Liver (tissue), 9 donors: ENCODE data around the gene TTLL5. TPM values are rescaled to one million over a fixed set of nuclear protein-coding genes. Genes with fewer than 3 reads are reported as not detected.
A peak's percentile ranks its signal among the peaks of the same experiment; 100 is the strongest.

Experiments
- DNase-seq: peaks from one replicate; pipeline ENCODE4 v3.0.0-alpha.2; 2017; ENCODE audit warnings: low spot score
- H3K27ac ChIP-seq, 2 donors: one replicate each; pipeline ENCODE4 v1.7.0; 2013; ENCODE audit warnings: inconsistent platforms in 2 of 2, low read length in 2 of 2, control low read depth in 1 of 2, low read depth in 1 of 2, mild to moderate bottlenecking in 1 of 2
- H3K27me3 ChIP-seq, 4 donors: one replicate each; pipeline versions ENCODE4 v1.6.1 to v1.7.0; 2013; ENCODE audit warnings: low read length in 3 of 4, inconsistent platforms in 1 of 4, mild to moderate bottlenecking in 1 of 4, moderate library complexity in 1 of 4; ENCODE audit not compliant: control insufficient read depth in 4 of 4, insufficient read depth in 4 of 4
- H3K36me3 ChIP-seq, 4 donors: one replicate each; pipeline versions ENCODE4 v1.6.1 to v1.7.0; 2013; ENCODE audit warnings: low read length in 3 of 4, mild to moderate bottlenecking in 3 of 4, low read depth in 1 of 4, moderate library complexity in 1 of 4; ENCODE audit not compliant: control insufficient read depth in 4 of 4, insufficient read depth in 3 of 4
- H3K4me1 ChIP-seq, 4 donors: one replicate each; pipeline versions ENCODE4 v1.6.1 to v1.7.0; 2013; ENCODE audit warnings: low read length in 3 of 4, mild to moderate bottlenecking in 3 of 4, moderate library complexity in 1 of 4; ENCODE audit not compliant: control insufficient read depth in 4 of 4, insufficient read depth in 4 of 4
- H3K4me3 ChIP-seq, 3 donors: one replicate each; pipeline versions ENCODE4 v1.6.1 to v1.7.0; 2013; ENCODE audit warnings: low read length in 3 of 3, control low read depth in 1 of 3, low read depth in 1 of 3, mild to moderate bottlenecking in 1 of 3
- H3K9ac ChIP-seq, 2 donors: one replicate each; pipeline ENCODE4 v1.7.0; 2013; ENCODE audit warnings: low read length in 2 of 2, mild to moderate bottlenecking in 2 of 2, moderate library complexity in 2 of 2, control low read depth in 1 of 2, low read depth in 1 of 2
- H3K9me3 ChIP-seq, 4 donors: one replicate each; pipeline versions ENCODE4 v1.6.1 to v1.7.0; 2013; ENCODE audit warnings: low read length in 3 of 4; ENCODE audit not compliant: control insufficient read depth in 4 of 4
- EGR1 ChIP-seq, 2 donors: IDR thresholded peaks; 2 replicates each; pipeline ENCODE4 v1.6.1; 2016 to 2018; ENCODE audit warnings: antibody characterized with exemption in 2 of 2, low read depth in 2 of 2
- FOXA1 ChIP-seq: IDR thresholded peaks from 2 replicates; pipeline ENCODE4 v1.6.1; 2016; ENCODE audit warnings: antibody characterized with exemption
- GABPA ChIP-seq, 2 donors: IDR thresholded peaks in 1 of 2; conservative IDR thresholded peaks in 1 of 2; 2 replicates each; pipeline ENCODE4 v1.6.1; 2016; ENCODE audit warnings: antibody characterized with exemption in 2 of 2, mild to moderate bottlenecking in 1 of 2, moderate library complexity in 1 of 2
- JUND ChIP-seq, 2 donors: IDR thresholded peaks; 2 replicates each; pipeline ENCODE4 v1.6.1; 2016; ENCODE audit warnings: antibody characterized with exemption in 2 of 2
- NR2F2 ChIP-seq: IDR thresholded peaks from 2 replicates; pipeline ENCODE4 v1.6.1; 2016; ENCODE audit warnings: antibody characterized with exemption
- RAD21 ChIP-seq, 2 donors: IDR thresholded peaks; 2 replicates each; pipeline ENCODE4 v1.6.1; 2016; ENCODE audit warnings: antibody characterized with exemption in 2 of 2, mild to moderate bottlenecking in 2 of 2
- SP1 ChIP-seq: IDR thresholded peaks from 2 replicates; pipeline ENCODE4 v1.6.1; 2018; ENCODE audit warnings: antibody characterized with exemption, mild to moderate bottlenecking
- TAF1 ChIP-seq: conservative IDR thresholded peaks from 2 replicates; pipeline ENCODE4 v1.6.1; 2016; ENCODE audit warnings: antibody characterized with exemption, mild to moderate bottlenecking
- YY1 ChIP-seq: IDR thresholded peaks from 2 replicates; pipeline ENCODE4 v1.6.1; 2016; ENCODE audit warnings: antibody characterized with exemption, mild to moderate bottlenecking
- WGBS: extraction: QIAGEN DNeasy Blood & Tissue Kit; methylation state at CpG from one replicate; pipeline ENCODE4 v1.1.7; 2013; 5-methylcytosine and 5-hydroxymethylcytosine counted together
- polyA plus RNA-seq, 2 donors: library from polyadenylated mRNA; stranded (reverse) in 1 of 2; unstranded in 1 of 2; fragments of 200-250 nt in 1 of 2; fragments of >200 nt in 1 of 2; fragmentation: Nextera tagmentation in 1 of 2; extraction: Ambion mirVana in 1 of 2; gene quantifications; one replicate each; pipeline versions ENCODE4 v1.2.1 to v1.2.3, GENCODE V29; 2013 to 2015
- total RNA-seq, 2 donors: library from RNA; depleted of rRNA; stranded (reverse); fragments of >200 nt; gene quantifications; one replicate each; pipeline ENCODE4 v1.2.3, GENCODE V29; 2014
- TF ChIP-seq, protein P1 (sequence below): IDR thresholded peaks from 2 replicates; pipeline ENCODE4 v1.6.1; 2016; ENCODE audit warnings: antibody characterized with exemption
- TF ChIP-seq, protein P2 (sequence below): IDR thresholded peaks from 2 replicates; pipeline ENCODE4 v1.6.1; 2016; ENCODE audit warnings: antibody characterized with exemption
- TF ChIP-seq, protein P3 (sequence below): IDR thresholded peaks from 2 replicates; pipeline ENCODE4 v1.6.1; 2016; ENCODE audit warnings: antibody characterized with exemption, mild to moderate bottlenecking
- TF ChIP-seq, protein P4 (sequence below): IDR thresholded peaks from 2 replicates; pipeline ENCODE4 v1.6.1; 2016; ENCODE audit warnings: antibody characterized with exemption
- donor health status: healthy.
- donor health status: healthy.
- donor health status: healthy.
- donor health status: healthy.
- donor health status: healthy.

Gene TTLL5
- total and polyA plus RNA-seq, 4 donors: 4.3 to 14.2 (median 9.8) TPM

DNA sequence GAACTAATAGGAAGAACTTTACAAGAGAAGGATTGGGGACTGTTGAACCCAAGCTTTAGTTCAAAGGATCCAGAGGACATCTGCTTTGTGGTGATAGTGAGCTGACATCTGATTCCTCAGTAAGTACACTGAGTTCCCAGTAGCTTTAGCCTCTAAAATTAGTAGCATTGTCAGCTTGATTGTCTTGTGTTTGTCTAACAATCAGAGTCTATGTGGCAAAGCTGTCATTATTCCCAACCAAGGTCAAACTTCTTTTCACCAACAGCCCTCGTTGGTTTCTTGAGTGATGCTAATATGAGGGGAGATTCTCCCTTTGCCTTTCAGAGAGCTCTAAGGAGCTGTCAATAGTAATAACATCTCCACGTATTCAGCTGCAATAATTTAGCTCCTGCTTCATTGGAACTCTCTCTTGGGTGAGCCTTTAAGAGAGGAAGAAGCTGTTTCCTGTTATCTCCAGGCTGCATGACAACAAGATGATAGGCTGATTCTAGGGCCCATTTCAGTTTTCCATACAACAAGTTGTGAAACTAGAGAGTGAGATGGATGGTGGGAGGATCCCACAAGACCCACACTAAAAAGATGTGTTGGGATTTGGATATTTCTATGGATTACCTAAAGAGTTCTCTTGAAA lies 274.1 kb downstream of the TTLL5 start:
- Histone ChIP-seq H3K27me3 (no peaks in the 10 kb centered on the region), H3K36me3 (no peaks in the 10 kb centered on the region), H3K27ac (no peak overlapping the region), H3K4me1 (no peaks in the 10 kb centered on the region), H3K9me3 (no peaks in the 10 kb centered on the region), H3K4me3 (no peak overlapping the region), H3K9ac (no peak overlapping the region)
- no peak for DNase-seq
- TF ChIP-seq NR2F2: peak; percentile 5
- no peak for TF ChIP-seq GABPA (IDR thresholded peaks at IDR 0.05 in 1 of 2, conservative IDR thresholded peaks at IDR 0.05 in 1 of 2)
- 71% methylated on average over 2 of the region's 2 CpGs for WGBS

DNA sequence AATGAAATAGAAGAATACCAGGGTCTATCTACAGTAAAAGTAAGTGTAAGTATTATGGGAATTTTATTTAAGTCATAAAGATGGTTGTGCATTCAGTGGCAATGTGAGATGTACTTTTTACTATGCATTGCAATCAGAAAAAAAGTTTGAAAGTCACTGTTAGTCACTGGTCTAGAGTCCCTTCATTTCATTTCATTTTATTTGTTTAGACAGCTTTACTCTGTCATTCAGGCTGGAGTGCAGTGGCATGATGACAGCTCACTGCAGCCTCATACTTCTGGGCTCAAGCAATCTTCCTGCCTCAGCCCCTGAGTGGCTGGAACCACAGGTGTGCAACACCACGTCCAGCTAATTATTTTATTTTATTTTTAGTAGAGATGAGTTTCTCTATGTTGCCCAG lies 278.2 kb downstream of the TTLL5 start:
- no peak for TF ChIP-seq SP1
- TF ChIP-seq, protein P1, sequence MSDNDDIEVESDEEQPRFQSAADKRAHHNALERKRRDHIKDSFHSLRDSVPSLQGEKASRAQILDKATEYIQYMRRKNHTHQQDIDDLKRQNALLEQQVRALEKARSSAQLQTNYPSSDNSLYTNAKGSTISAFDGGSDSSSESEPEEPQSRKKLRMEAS: no peak
- no peak for TF ChIP-seq YY1
- TF ChIP-seq NR2F2: no peak
- TF ChIP-seq, protein P2, sequence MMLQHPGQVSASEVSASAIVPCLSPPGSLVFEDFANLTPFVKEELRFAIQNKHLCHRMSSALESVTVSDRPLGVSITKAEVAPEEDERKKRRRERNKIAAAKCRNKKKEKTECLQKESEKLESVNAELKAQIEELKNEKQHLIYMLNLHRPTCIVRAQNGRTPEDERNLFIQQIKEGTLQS: no peak
- no peak for TF ChIP-seq TAF1
- no peak for TF ChIP-seq EGR1 (IDR thresholded peaks at IDR 0.05; ENCODE audit: low read depth in 2 of 2)
- TF ChIP-seq, protein P3, sequence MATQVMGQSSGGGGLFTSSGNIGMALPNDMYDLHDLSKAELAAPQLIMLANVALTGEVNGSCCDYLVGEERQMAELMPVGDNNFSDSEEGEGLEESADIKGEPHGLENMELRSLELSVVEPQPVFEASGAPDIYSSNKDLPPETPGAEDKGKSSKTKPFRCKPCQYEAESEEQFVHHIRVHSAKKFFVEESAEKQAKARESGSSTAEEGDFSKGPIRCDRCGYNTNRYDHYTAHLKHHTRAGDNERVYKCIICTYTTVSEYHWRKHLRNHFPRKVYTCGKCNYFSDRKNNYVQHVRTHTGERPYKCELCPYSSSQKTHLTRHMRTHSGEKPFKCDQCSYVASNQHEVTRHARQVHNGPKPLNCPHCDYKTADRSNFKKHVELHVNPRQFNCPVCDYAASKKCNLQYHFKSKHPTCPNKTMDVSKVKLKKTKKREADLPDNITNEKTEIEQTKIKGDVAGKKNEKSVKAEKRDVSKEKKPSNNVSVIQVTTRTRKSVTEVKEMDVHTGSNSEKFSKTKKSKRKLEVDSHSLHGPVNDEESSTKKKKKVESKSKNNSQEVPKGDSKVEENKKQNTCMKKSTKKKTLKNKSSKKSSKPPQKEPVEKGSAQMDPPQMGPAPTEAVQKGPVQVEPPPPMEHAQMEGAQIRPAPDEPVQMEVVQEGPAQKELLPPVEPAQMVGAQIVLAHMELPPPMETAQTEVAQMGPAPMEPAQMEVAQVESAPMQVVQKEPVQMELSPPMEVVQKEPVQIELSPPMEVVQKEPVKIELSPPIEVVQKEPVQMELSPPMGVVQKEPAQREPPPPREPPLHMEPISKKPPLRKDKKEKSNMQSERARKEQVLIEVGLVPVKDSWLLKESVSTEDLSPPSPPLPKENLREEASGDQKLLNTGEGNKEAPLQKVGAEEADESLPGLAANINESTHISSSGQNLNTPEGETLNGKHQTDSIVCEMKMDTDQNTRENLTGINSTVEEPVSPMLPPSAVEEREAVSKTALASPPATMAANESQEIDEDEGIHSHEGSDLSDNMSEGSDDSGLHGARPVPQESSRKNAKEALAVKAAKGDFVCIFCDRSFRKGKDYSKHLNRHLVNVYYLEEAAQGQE: no peak
- no peak for TF ChIP-seq JUND (IDR thresholded peaks at IDR 0.05)
- TF ChIP-seq FOXA1: no peak
- TF ChIP-seq, protein P4, sequence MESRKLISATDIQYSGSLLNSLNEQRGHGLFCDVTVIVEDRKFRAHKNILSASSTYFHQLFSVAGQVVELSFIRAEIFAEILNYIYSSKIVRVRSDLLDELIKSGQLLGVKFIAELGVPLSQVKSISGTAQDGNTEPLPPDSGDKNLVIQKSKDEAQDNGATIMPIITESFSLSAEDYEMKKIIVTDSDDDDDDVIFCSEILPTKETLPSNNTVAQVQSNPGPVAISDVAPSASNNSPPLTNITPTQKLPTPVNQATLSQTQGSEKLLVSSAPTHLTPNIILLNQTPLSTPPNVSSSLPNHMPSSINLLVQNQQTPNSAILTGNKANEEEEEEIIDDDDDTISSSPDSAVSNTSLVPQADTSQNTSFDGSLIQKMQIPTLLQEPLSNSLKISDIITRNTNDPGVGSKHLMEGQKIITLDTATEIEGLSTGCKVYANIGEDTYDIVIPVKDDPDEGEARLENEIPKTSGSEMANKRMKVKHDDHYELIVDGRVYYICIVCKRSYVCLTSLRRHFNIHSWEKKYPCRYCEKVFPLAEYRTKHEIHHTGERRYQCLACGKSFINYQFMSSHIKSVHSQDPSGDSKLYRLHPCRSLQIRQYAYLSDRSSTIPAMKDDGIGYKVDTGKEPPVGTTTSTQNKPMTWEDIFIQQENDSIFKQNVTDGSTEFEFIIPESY: no peak
- TF ChIP-seq RAD21 (IDR thresholded peaks at IDR 0.05): no peak
- no peak overlapping the region for H3K27ac ChIP-seq
- H3K4me1 ChIP-seq: no peaks in the 10 kb centered on the region
- 82% methylated on average over 1 of the region's 1 CpG for WGBS
- H3K9me3 ChIP-seq: no peaks in the 10 kb centered on the region
- H3K4me3 ChIP-seq: no peak overlapping the region
- no peaks in the 10 kb centered on the region for H3K27me3 ChIP-seq
- no peak for DNase-seq
- H3K36me3 ChIP-seq: no peaks in the 10 kb centered on the region
- no peak overlapping the region for H3K9ac ChIP-seq
